ENCODE data around the gene ZNF467.

Gene ZNF467, protein sequence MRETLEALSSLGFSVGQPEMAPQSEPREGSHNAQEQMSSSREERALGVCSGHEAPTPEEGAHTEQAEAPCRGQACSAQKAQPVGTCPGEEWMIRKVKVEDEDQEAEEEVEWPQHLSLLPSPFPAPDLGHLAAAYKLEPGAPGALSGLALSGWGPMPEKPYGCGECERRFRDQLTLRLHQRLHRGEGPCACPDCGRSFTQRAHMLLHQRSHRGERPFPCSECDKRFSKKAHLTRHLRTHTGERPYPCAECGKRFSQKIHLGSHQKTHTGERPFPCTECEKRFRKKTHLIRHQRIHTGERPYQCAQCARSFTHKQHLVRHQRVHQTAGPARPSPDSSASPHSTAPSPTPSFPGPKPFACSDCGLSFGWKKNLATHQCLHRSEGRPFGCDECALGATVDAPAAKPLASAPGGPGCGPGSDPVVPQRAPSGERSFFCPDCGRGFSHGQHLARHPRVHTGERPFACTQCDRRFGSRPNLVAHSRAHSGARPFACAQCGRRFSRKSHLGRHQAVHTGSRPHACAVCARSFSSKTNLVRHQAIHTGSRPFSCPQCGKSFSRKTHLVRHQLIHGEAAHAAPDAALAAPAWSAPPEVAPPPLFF

DNA sequence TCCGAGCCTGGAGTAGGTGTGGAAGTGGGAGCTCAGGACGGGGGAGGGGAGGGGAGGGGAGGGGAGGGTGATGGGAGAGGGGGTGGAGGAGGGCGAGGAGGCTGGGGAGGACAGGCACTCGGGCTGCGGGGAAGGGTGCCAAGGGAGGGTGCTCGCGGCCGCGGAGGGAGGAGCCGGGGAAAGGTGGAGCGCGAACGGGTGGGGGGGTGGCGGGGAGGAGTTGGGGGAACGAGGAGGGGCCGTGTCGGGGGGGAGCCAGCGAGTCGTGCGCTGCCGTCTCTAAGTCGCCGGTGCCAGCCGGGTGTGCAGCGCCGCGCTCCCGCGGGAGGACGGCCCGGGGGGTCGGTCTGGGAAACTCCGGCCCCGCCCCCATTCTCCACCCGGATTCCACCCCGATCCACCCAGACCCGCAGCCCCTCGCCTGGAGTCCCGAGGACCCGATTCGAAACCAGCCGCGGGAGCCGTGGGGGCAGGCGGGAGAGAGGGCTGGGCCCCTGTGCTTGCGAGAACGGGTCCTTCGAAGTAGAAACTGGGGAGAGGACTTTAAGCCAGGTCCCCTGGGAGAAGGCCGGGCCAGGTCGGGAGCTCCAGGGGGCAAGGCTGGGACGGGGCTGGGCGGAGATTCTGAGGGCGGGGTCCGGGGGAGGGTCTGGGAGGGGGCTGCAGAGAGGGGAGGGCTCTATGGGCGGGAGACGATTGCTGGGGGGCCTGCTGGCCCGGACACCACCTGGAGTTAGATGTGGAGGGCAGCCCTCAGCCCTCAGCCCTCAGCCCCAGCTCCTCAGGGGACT lies at the start of gene ZNF467:
Gene ZNF467, minus strand, starts transcription at position 143 of the 791 bp plus-strand sequence. CDS start 2,556 bp downstream, outside the sequence.
- DNase-seq = peak in 2 of 4 experiments; percentile 32 to 65

GRCh38 chr7:149822353-149822943 lies 49.1 kb upstream of the ZNF467 start:
- DNase-seq = no peak

DNA sequence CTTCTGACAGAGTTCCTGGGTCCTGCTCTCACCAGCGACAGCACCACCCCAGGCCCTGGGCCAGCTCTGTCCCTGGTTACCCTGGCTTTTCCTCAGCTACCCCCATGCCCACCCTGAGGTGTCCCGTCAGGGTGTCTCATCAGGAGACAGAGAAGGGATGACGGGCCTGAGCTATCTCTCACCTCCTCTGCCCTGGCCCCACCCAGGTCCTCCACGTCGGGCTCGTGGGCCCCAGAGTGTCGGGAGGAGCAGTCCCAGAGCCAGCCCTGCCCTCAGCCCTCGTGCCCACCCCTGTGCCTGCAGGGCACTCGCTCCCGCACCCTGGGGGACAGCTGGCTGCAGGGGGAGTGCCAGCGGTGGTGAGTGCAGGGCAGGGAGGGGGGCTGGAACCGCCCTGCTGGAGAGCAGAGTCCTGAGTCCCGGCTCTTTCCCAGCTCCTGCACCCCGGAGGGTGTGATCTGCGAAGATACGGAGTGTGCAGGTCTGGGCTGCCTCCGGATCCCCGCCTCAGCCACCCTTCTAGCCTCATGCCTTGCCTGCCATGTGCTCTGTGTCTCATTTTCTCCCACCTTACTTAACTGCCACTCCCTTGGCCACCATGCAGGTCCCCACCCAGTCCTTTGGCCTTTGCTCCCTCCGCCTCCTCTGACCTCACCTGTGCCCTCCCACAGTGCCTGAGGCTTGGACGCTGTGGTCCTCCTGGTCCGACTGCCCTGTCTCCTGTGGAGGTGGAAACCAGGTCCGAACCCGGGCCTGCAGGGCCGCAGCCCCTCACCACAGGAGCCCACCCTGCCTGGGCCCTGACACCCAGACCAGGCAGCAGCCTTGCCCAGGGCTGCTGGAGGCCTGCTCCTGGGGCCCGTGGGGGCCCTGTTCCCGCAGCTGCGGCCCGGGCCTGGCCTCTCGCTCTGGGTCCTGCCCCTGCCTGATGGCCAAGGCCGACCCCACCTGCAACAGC lies 48.1 kb upstream of the ZNF467 start:
- DNase-seq = no peak

GRCh38 chr7:149820622-149821190 lies 47.3 kb upstream of the ZNF467 start:
- no peak for DNase-seq

GRCh38 chr7:149819961-149820340 lies 46.6 kb upstream of the ZNF467 start:
- no peak for DNase-seq

DNA sequence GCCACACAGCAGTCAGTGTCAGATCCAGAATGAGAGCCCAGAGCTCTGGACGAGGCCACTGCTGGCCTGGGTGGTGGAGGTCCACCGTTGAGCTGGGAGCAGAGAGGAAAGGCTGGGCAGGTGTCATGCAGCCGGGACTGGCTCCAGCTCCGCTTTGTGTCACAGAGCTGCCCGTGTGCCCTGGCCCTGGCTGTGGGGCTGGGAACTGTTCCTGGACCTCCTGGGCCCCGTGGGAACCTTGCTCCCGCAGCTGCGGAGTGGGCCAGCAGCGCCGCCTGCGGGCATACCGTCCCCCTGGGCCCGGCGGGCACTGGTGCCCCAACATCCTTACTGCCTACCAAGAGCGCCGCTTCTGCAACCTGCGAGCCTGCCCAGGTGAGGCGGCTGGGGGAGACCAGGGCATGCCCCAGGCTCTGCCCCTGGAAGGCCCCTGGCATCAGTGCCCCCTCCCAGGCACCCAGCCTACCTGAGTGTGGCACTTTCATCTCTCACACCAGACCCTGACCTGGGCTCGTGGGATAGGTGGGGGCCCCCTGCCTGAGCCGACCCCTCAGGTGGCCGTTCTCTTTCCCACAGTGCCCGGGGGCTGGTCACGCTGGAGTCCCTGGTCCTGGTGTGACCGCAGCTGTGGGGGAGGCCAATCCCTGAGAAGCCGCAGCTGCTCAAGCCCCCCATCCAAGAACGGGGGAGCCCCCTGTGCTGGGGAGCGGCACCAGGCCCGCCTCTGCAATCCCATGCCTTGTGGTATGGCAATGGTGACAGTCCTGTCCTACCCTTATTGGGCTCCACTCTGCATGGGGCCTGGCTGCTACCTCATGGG lies 46.0 kb upstream of the ZNF467 start:
- no peak for DNase-seq

DNA sequence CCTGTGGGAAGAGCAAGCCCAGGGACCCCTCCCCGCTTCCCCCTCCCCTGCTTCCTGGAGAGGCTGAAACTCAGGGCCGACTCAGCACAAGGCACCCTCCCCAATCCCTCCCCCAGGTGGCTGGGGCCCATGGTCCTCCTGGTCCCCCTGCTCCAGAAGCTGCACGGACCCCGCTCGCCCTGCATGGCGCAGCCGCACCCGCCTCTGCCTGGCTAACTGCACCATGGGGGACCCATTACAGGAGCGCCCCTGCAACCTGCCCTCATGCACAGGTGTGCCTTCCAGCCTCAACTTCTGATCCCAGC lies 45.1 kb upstream of the ZNF467 start:
- DNase-seq = no peak

DNA sequence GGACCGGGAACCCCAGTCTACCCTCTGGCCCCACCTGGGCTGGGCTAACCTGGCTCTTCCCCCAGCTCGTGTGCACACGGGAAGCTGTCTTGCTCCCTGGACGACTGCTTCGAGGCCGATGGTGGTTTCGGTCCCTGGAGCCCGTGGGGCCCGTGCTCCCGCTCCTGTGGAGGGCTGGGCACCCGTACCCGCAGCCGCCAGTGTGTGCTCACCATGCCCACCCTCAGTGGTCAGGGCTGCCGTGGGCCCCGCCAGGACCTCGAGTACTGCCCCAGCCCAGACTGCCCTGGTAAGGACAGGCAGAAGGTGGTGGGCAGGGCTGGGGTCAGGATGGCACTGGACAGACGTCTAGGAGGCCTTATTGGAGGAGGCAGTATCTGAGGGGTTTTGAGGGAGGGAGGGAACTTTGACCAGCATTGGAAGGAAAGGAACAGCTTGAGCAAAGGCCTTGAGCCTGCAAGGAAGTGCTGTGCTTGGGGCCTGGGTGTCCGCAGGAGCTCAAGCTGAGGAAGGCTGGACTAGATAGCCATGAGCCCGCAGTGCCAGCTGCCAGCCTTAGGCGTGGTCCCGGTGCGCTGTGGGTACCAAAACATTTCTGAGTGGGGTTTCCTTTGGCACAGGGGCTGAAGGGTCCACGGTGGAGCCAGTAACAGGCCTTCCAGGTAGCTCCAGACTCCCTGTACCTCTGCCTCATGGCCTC lies 44.6 kb upstream of the ZNF467 start:
- DNase-seq = no peak

DNA sequence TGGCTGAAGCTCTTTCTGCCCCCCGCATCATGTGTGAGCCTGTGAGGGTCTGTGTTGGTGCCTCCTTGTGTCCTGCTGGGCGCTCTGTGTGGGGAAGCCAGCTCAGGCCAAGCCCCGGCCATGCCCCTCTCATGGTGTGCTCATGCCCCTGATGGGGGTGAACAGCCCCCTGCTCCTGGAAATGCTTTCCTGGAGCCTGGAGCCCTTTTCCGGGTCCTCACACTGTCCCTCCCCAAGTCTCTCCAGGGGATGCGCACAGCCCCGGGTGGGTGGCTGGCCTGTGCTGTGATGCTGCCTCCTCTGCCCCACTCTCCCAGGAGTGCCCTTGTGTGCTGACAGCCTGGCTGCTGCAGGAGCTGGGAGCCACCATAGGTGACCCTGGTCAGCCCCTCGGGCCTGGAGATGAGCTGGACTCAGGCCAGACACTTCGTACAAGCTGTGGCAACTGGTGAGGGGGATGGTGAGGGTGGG lies 43.9 kb upstream of the ZNF467 start:
- no peak for DNase-seq

DNA sequence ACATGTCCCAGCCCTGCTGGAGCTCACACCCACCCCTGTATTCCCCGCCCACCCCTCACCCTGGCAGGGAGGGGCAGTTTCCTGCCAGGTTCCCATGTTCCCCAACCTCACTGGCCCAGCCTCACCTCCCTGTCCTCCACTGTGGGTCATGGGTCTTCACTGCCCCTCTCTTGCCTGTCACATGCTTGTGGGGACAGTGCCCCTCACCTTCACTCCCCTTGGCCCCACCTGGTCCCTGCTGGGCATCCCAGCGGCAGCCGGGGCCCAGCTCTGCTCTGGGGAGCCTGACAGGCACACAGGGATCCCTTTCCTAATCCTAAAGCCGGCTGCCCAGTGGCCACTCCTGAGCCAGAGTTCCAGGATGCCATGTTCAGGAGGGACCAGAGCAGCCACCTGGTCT lies 43.4 kb upstream of the ZNF467 start:
- DNase-seq = no peak

- DNase-seq = no peak
Measured at GRCh38 chr7:149816267-149816751, 42.9 kb upstream of the ZNF467 start.

DNA sequence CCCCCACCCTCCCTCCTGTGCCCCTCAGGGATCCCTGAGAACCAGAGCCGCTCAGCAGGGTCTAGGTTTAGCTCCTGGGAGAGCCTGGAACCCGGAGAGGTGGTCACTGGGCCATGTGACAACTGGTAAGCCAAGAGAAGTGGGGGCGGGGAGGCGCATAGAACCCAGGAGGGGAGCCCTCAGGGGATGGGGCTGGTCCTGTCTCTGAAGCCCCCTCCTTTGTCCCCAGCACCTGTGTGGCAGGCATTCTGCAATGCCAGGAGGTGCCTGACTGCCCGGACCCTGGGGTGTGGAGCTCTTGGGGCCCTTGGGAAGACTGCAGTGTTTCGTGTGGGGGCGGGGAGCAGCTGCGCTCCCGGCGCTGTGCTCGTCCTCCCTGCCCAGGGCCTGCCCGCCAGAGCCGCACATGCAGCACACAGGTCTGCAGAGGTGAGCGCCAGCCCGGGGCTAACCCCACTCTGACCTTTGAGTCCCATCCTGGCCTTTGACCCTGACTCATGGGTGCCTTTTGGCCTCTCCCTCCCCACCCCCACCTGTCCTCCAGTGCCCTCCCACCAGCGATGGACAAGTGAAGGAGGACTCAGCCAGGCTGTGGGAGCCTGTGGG lies 42.4 kb upstream of the ZNF467 start:
- no peak for DNase-seq

- no peak for DNase-seq
Measured at GRCh38 chr7:149815121-149815520, 41.7 kb upstream of the ZNF467 start.

GRCh38 chr7:149814494-149814893 lies 41.1 kb upstream of the ZNF467 start:
- DNase-seq = no peak

DNA sequence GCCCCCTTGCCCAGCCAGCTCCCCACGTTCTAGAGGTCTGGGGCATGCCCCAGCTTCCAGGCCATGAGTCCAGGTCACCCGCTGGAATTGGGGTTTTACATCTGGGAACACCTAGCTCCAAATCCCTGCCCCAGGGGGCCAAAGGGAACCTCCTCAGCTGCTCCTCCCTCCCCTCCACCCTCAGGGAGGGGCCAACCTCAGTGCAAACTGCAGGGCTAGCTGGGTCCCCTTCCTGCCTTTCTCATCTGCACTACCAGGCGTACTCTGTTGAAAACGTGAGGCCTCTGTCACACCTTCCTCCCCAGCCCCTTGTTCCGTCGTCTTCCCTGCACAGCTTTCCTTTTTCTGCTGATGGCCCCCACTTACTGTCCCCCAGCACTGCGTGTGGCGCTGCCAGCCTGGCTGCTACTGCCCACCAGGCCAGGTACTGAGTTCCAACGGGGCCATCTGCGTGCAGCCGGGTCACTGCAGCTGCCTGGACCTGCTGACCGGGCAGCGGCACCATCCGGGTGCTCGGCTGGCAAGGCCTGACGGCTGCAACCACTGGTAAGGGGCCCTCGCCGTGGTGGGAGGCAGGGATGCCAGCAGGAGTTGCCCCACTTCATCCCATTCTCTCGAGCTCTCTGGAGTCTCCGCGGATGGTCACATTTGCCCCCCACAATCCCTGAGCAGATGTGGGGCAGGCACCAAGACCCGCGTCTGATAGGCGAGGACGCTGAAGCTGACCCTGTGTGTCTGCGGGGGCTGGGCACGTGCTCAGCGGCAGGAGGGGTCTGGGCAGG lies 40.1 kb upstream of the ZNF467 start:
- no peak for DNase-seq

- DNase-seq = no peak
Measured at GRCh38 chr7:149811831-149812490, 38.6 kb upstream of the ZNF467 start.

- no peak for DNase-seq
Measured at GRCh38 chr7:149811221-149811620, 37.8 kb upstream of the ZNF467 start.

DNA sequence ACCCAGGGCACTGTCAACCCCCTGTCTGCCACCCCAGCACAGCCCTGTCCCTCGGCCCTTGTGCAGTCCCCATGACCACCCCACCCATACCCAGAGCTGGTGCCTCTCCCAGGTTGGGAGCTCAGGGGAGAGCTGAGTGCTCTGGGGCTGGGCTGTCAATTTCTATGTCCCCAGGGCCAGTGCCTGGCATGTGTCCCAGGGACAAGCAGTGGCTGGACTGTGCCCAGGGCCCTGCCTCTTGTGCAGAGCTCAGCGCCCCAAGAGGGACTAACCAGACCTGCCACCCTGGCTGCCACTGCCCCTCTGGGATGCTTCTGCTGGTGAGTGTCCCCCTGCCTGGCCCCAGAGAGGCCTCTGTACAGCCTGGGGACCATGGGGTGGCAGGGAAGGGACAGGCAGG lies 35.8 kb upstream of the ZNF467 start:
- no peak for DNase-seq

All from activated naive CD4-positive, alpha-beta T cell (primary cell).